Measurements from ENCODE around the gene HOXA7.

The HOXA7 gene

GRCh38 chr7:27194002-27194352 lies 37.5 kb upstream of the HOXA7 start:
- DNase-seq = no peak
- Histone ChIP-seq H3F3A (ENCODE audit: insufficient read depth, low read length) (no peaks in the 10 kb centered on the region), H3K27ac (ENCODE audit: low read length) (no peak overlapping the region), H3K4me3 (ENCODE audit: low read length) (no peak overlapping the region), H3K36me3 (replicated peaks; ENCODE audit: insufficient read depth, low read length) (no peaks in the 10 kb centered on the region), H3K79me2 (ENCODE audit: low read length) (no peaks in the 10 kb centered on the region), H3K9ac (ENCODE audit: low read length) (no peak overlapping the region), H2AFZ (ENCODE audit: low read length) (no peak overlapping the region), H3K27me3 (replicated peaks; ENCODE audit: insufficient read depth, low read length) (peaks cover 94% of the 10 kb centered on the region), H3K9me3 (replicated peaks; ENCODE audit: insufficient read depth, low read length) (no peaks in the 10 kb centered on the region), H3K4me2 (ENCODE audit: low read depth, low read length) (no peak overlapping the region), H3K9me2 (replicated peaks; ENCODE audit: insufficient read depth, low read length) (no peaks in the 10 kb centered on the region), H3K4me1 (ENCODE audit: low read length) (no peaks in the 10 kb centered on the region), H4K20me1 (ENCODE audit: insufficient read depth, low read length) (0 out of 2 replicates have a peak, but pooled peaks cover 3% of the 10 kb centered on the region)
- no peak for TF ChIP-seq EZH2 (optimal IDR thresholded peaks at IDR 0.05; ENCODE audit: low read depth, low read length)

- Histone ChIP-seq H3K36me3 (replicated peaks; ENCODE audit: insufficient read depth, low read length) (no peaks in the 10 kb centered on the region), H3K9ac (ENCODE audit: low read length) (no peak overlapping the region), H2AFZ (ENCODE audit: low read length) (no peak overlapping the region), H3F3A (ENCODE audit: insufficient read depth, low read length) (no peaks in the 10 kb centered on the region), H3K27me3 (replicated peaks; ENCODE audit: insufficient read depth, low read length) (peaks cover 94% of the 10 kb centered on the region), H3K79me2 (ENCODE audit: low read length) (no peaks in the 10 kb centered on the region), H3K9me3 (replicated peaks; ENCODE audit: insufficient read depth, low read length) (no peaks in the 10 kb centered on the region), H3K9me2 (replicated peaks; ENCODE audit: insufficient read depth, low read length) (no peaks in the 10 kb centered on the region), H3K4me3 (ENCODE audit: low read length) (peak overlapping the region; percentile 42), H3K4me1 (ENCODE audit: low read length) (no peaks in the 10 kb centered on the region), H4K20me1 (ENCODE audit: insufficient read depth, low read length) (0 out of 2 replicates have a peak, but pooled peaks cover 3% of the 10 kb centered on the region), H3K4me2 (ENCODE audit: low read depth, low read length) (peak overlapping the region; percentile 79), H3K27ac (ENCODE audit: low read length) (no peak overlapping the region)
- no peak for TF ChIP-seq EZH2 (optimal IDR thresholded peaks at IDR 0.05; ENCODE audit: low read depth, low read length)
- TF ChIP-seq EZH2phosphoT487 (IDR thresholded peaks at IDR 0.05; ENCODE audit: low read length) = no peak
- TF ChIP-seq CTCF (IDR thresholded peaks at IDR 0.05; ENCODE audit: low read length) = no peak
- DNase-seq = no peak
Observed at GRCh38 chr7:27193335-27194001, 37.0 kb upstream of the HOXA7 start.

- Histone ChIP-seq H3K27ac (ENCODE audit: low read length) (no peak overlapping the region), H3K79me2 (ENCODE audit: low read length) (no peaks in the 10 kb centered on the region), H3K9ac (ENCODE audit: low read length) (no peak overlapping the region), H3F3A (ENCODE audit: insufficient read depth, low read length) (no peaks in the 10 kb centered on the region), H3K27me3 (replicated peaks; ENCODE audit: insufficient read depth, low read length) (peaks cover 94% of the 10 kb centered on the region), H3K9me3 (replicated peaks; ENCODE audit: insufficient read depth, low read length) (no peaks in the 10 kb centered on the region), H3K36me3 (replicated peaks; ENCODE audit: insufficient read depth, low read length) (no peaks in the 10 kb centered on the region), H2AFZ (ENCODE audit: low read length) (no peak overlapping the region), H3K9me2 (replicated peaks; ENCODE audit: insufficient read depth, low read length) (no peaks in the 10 kb centered on the region), H4K20me1 (ENCODE audit: insufficient read depth, low read length) (0 out of 2 replicates have a peak, but pooled peaks cover 3% of the 10 kb centered on the region), H3K4me3 (ENCODE audit: low read length) (peak overlapping the region; percentile 42), H3K4me1 (ENCODE audit: low read length) (no peaks in the 10 kb centered on the region), H3K4me2 (ENCODE audit: low read depth, low read length) (peak overlapping the region; percentile 79)
- no peak for DNase-seq
- TF ChIP-seq EZH2phosphoT487 (IDR thresholded peaks at IDR 0.05; ENCODE audit: low read length) (no peak), CTCF (IDR thresholded peaks at IDR 0.05; ENCODE audit: low read length) (no peak), EZH2 (optimal IDR thresholded peaks at IDR 0.05; ENCODE audit: low read depth, low read length) (no peak)
Observed at GRCh38 chr7:27192546-27193334, 36.3 kb upstream of the HOXA7 start.
